NCI-H2171 treated with DMSO at 0.1 percent for 48 hours (cell line): ENCODE data around the gene ZNF518B.

Source experiments
- DNase-seq: peaks from one replicate; lab custom pipeline; 2025; lab: John Stamatoyannopoulos, UW

Gene ZNF518B

GRCh38 chr4:10457255-10457801, at the start of gene ZNF518B:
TSS of gene ZNF518B (minus strand) at chr4:10457426. CDS start at chr4:10446328, 11,098 bp downstream.
- peak; percentile 45 for DNase-seq

DNA sequence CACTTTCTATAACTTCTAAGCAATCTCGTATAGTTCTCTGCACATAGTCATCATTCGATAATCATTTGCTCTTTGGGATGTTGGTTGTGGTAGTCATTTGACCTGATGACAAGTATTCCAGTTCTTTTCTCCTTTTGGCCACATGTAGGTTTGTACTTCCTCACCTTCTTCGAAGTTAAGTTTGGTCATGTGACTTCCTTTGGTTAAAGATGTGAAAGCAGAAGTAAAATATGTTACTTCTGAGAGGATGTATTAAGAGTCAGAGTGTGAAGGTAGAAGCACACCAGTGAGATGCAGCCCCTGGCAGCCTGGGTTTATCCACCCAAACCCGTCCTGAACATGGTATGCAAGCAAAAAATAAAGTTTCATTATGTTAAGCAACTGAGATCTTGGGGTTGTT, 48.9 kb upstream of the ZNF518B start:
- no peak for DNase-seq

- no peak for DNase-seq
These were observed 47.4 kb upstream of the ZNF518B start for GRCh38 chr4:10504570-10505179.

DNA sequence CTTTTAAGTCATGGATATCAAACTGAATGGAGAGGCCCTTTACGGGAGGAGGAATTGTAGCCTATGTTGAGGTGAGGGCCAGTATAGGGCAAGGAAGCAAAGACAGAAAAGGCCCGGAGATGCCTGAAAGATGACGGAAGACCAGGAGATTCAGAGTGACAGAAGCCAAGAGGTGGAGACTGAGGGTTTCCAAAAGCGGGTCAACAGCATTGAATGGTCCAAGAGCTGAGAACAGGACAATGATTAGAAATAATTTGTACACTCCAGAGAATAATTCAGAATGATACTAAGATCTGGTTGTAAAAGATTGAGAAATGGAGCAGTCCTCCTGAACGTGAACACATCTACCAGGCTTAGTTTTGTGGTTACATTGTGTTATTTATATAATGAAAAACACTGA, 45.5 kb upstream of the ZNF518B start:
- DNase-seq = no peak

GRCh38 chr4:10500776-10501175, 43.5 kb upstream of the ZNF518B start:
- DNase-seq = no peak

DNA sequence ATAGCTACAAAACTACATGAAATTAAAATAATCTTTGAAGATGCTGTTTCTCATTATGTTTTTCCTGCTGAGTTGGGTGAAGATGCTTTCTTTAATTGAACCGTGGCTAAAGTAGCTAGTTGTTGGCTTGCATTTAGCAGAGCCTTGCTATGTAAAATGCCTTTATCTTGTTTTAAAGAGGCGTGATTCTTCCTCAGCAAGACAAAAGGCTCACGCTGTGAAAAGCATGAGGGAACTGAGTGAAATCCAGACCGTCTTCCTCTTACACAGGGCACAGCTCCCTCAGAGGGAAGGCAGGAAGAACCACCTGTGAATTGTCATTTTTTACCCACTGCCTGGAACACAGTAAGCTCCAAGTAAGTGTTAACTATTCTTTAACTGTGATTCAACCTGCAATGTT, 39.0 kb upstream of the ZNF518B start:
- DNase-seq = no peak

DNA sequence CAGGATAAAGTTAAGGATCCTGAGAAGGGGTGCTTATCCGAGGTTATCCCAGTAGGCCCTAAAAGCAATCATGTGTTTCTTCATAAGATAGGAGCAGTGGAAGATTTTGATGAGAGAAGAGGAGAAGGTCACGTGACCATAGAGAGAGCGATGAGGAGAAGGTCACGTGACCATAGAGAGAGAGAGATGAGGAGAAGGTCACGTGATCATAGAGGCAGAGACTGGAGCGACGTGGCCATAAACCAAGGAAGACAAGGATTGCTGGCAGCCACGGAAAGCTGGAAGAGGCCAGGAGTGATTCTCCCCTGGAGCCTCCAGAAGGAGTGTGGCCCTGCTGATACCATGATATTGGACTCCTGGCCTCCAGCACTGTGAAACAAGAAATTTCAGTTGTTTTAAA, 38.4 kb upstream of the ZNF518B start:
- no peak for DNase-seq

- no peak for DNase-seq
These were observed 35.2 kb upstream of the ZNF518B start for GRCh38 chr4:10492464-10492863.

- DNase-seq = no peak
These were observed 34.2 kb upstream of the ZNF518B start for GRCh38 chr4:10491401-10491800.

GRCh38 chr4:10490996-10491395, 33.8 kb upstream of the ZNF518B start:
- no peak for DNase-seq

DNA sequence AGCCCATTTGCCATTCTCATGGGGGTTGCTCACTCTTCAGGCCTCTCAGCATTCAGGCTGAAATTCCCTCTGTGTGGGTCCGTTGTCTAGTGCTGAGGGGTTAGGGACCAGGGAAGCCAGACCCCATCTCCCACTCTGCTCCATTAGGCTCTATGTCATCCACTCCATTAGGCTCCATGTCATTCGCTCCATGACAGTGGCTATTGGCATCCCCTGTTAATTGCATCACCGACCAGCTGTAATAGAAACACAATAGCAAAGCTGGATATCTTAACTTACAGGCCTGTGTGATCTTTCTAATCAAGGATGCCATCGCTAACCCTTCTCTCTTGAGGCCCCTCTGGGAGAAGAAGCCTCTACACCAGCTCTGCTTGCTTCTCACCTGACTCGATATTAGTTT, 25.7 kb upstream of the ZNF518B start:
- DNase-seq = no peak

- no peak for DNase-seq
These were observed 23.4 kb upstream of the ZNF518B start for GRCh38 chr4:10480616-10481015.

DNA sequence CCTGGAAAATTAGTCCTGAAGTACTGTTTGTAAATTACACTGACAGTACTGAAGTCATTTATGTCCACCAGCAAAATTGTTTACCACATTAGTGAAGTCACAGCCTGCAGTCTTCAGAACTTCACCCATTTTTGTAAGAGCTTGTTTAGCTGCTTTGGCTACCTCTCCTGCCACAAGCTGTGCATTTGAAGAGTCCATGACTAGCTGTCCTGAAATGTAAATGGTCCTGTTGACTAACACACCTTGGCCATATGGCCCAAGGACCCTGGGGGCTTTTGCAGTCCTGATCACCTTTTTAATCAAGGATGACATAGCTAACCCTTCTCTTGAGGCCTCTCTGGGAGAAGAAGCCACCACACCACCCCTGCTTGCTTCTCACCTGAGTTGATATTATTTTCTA, 21.4 kb upstream of the ZNF518B start:
- DNase-seq = no peak

GRCh38 chr4:10470505-10470904, 13.3 kb upstream of the ZNF518B start:
- DNase-seq = no peak

- DNase-seq = no peak
These were observed 8.9 kb upstream of the ZNF518B start for GRCh38 chr4:10466161-10466560.

DNA sequence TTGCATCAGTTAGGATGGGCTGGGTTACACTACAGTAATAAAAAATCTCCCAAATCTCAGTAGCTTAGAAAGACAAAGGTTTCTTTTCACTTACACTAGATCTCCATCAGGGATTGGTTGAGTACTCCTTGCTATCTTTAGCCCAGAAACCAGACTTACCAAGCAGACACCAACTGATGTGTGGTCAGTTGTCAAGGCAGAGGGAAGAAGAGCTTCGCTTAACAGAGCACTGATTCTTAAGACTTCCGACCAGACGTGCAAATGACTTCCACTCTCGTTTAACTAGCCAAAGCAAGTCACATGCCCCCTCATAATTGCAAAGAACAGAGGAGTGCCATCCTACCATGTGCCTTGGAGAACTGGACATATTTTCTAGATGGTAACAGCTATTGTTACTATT, 5.7 kb upstream of the ZNF518B start:
- no peak for DNase-seq

GRCh38 chr4:10461850-10462400, 4.7 kb upstream of the ZNF518B start:
- no peak for DNase-seq

DNA sequence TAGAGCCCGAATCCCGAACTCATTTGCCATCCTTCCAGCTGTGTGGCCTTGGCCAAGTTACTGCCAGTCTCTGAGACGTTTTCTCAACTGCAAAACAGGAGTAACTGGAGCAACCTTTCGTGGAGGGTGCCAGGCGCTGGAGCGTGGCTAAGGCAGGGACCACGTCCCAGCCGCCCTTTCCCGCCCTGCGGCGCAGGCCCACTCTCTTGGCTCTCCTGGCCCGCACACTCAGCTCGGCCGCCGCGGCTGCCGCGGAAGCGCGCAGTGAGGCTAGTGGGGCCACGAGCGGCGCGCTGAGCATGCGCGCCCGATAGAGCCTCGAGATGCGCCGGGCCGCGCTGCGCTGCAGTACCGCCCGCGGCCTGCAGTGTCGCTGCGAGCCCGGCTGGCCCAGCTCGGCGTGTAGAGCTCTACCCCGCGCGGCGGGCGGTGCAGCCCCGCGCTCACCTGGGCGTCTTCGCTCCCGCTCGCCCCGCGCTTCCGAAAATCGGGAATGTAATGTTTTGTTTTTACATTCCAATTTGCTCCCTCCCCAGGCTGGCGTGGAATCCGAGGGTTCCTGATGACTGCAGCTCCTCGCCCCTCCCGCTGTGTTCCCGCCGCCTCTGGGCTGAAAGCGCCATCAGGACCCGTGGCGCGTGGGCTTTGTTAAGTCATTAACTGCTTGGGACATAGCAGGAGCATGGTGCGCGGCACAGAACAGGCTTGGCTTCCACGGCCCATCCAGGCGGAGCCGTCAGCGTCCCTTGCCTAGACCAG, 4.0 kb upstream of the ZNF518B start:
- peak; percentile 45 for DNase-seq

GRCh38 chr4:10460313-10461047, 3.3 kb upstream of the ZNF518B start:
- DNase-seq = no peak

DNA sequence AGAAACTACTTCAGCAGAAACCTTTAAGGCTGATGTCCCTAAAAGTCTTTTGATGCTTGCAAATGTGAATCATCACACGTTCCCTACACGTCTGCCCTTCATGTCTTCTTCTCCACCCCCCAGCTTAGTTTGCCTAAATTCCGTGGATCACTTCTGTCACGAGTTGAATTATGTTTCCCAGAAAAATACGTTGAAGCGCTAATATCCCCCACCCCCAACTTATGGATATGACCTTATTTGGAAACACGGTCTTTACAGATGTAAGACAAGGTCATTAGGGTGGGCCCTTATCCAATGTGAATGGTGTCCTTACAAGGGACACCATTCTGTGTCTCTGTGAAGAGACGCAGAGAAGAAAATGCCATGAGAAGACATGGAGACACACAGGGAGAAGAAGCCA, 2.1 kb upstream of the ZNF518B start:
- DNase-seq = no peak

DNA sequence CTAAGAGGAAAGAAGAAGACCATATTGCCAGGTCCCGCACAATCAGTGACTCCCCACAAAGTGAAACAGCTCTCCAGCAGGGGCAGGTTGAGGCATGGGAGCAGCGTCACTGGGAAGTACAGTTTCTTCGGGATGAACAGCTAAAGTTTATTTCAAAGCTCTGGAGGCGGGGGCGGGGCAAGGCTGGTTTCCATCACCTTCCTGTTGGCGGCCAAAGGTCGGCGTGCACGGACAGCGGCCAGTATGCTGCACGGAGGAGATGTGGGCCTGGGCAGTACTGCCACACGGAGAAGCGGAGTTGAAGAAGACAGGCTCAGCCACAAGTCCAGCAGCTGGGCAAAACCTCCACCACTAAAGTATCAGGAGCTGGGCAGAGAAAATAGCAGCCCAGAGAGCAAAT, 951 bp upstream of the ZNF518B start:
- no peak for DNase-seq

DNA sequence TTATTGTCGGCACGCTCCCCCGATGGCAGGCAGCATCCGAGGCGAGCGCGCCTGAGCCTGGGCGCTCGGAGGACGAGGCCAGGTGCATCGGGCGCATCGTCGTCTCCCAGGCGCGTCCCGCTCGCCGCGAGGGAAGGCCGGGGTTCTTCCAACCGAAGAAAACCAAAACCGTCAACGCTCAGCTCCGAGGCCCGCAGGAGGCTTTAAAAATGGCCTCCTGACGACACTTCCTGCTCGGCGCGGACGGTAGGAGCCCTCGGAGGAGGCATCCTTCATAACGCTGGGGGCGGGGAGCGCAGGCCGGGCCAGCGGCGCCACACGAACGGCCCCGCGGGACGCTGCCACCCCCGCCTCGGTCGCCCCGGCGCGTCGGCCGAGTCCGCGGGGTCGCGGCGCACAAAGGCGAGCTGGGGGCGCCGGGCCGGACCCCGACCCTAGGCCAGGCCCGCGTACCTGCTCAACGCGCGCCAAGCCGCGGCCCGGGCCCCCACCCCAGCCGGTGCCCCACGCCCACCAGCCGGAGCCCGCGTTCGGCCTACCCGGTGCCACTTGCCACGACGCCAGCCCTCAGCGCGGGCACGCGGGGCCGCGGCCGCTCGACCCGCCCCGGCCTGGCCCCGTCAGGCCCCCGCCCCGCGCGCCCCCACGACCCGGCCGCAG, 501 bp downstream of the ZNF518B start:
- DNase-seq = peak; percentile 10
